K562 (cell line): ENCODE data around the gene P3H4. TPM values are rescaled to one million over a fixed set of nuclear protein-coding genes. Genes with fewer than 3 reads are reported as not detected.

ENCODE experiments used
- ATAC-seq: fragments of 200-7000 bp; cut with Tn5 transposase; 3 replicates; pipeline ENCODE4 v1.9.1; 2020; ENCODE audit warnings: moderate library complexity
- BruUV-seq: library from RNA; stranded (reverse); fragments of 400-500 nt; replicated peaks from 2 replicates; lab custom pipeline; 2021; lab: Mats Ljungman, UMichigan
- CTCF ChIA-PET: fragments of 300-600 bp; formaldehyde crosslinking; extraction: SDS; loops from one replicate; lab custom pipeline; 2021; ENCODE audit warnings: low intra/inter-chr PET ratio; lab: Yijun Ruan, JAX
- POLR2A ChIA-PET: fragments of 300-600, 350-650 bp; sonication (Branson Sonifier 250); formaldehyde crosslinking; extraction: SDS; loops from one replicate; lab custom pipeline; 2021; ENCODE audit warnings: antibody characterized with exemption, inconsistent platforms; lab: Yijun Ruan, JAX
- DNase-seq, 4 experiments: peaks; one replicate each; pipeline versions ENCODE4 v3.0.0 to v3.0.0-alpha.2; 2011 to 2018; ENCODE audit warnings: low spot score in 3 of 4, mixed read lengths in 3 of 4; ENCODE audit errors: extremely low read depth in 1 of 4
- FAIRE-seq: peaks from 2 replicates; lab custom pipeline; 2011; peaks lifted over from hg19 to GRCh38; lab: Jason Lieb, UNC
- H2AFZ ChIP-seq: 2 replicates; pipeline ENCODE4 v1.6.0; 2011; ENCODE audit warnings: low read depth, low read length, control low read depth, inconsistent platforms
- H3K27ac ChIP-seq: fragments of 200-600 bp; 3 replicates; pipeline ENCODE4 v1.8.0; 2011; ENCODE audit warnings: low read depth, mild to moderate bottlenecking, control low read depth, inconsistent platforms, low read length, moderate library complexity, mixed read lengths; ENCODE audit errors: extremely low read depth
- H3K27me3 ChIP-seq, 2 experiments: fragments of 300-600 bp in 1 of 2; 2 replicates in 1 of 2; 3 replicates in 1 of 2; pipeline versions ENCODE4 v1.6.0 to v1.8.0; 2011; ENCODE audit warnings: inconsistent platforms in 2 of 2, low read length in 2 of 2, mild to moderate bottlenecking in 1 of 2, mixed read lengths in 1 of 2, moderate library complexity in 1 of 2; ENCODE audit not compliant: control insufficient read depth in 2 of 2, insufficient read depth in 2 of 2
- H3K36me3 ChIP-seq: fragments of 300-600 bp; 3 replicates; pipeline ENCODE4 v1.8.0; 2011; ENCODE audit warnings: mild to moderate bottlenecking, low read length, inconsistent platforms; ENCODE audit not compliant: control insufficient read depth, insufficient read depth
- H3K4me1 ChIP-seq, 2 experiments: fragments of 200-600 bp in 1 of 2; replicated peaks in 1 of 2; 2 replicates in 1 of 2; 3 replicates in 1 of 2; pipeline versions ENCODE4 v1.5.1 to v1.8.0; 2011; ENCODE audit warnings: inconsistent platforms in 2 of 2, low read length in 2 of 2, mild to moderate bottlenecking in 1 of 2, mixed read lengths in 1 of 2, moderate library complexity in 1 of 2; ENCODE audit not compliant: control insufficient read depth in 2 of 2, insufficient read depth in 2 of 2
- H3K4me2 ChIP-seq: 2 replicates; pipeline ENCODE4 v1.6.1; 2011; ENCODE audit warnings: low read length, control low read depth, inconsistent platforms, mixed read lengths; ENCODE audit not compliant: insufficient read depth
- H3K4me3 ChIP-seq: fragments of 200-600 bp; sonication (generic), shearing (Covaris generic); 2 replicates; pipeline ENCODE4 v1.5.1; 2016; ENCODE audit warnings: control low read depth, inconsistent platforms
- H3K79me2 ChIP-seq: fragments of 200-600 bp; 3 replicates; pipeline ENCODE4 v1.8.0; 2011; ENCODE audit warnings: low read length, inconsistent platforms; ENCODE audit not compliant: control insufficient read depth, insufficient read depth
- H3K9ac ChIP-seq, 2 experiments: 2 replicates each; pipeline versions ENCODE4 v1.6.0 to v1.6.1; 2011; ENCODE audit warnings: low read depth in 2 of 2, low read length in 2 of 2, control low read depth in 1 of 2, inconsistent platforms in 1 of 2, mild to moderate bottlenecking in 1 of 2, mixed read lengths in 1 of 2; ENCODE audit not compliant: insufficient read depth in 1 of 2
- H3K9me1 ChIP-seq: one replicate; pipeline ENCODE4 v1.6.0; 2011; ENCODE audit warnings: inconsistent platforms, mild to moderate bottlenecking, low read length, moderate library complexity; ENCODE audit not compliant: control insufficient read depth, insufficient read depth
- H3K9me3 ChIP-seq: replicated peaks from 2 replicates; pipeline ENCODE4 v1.5.1; 2011; ENCODE audit warnings: low read depth, low read length, inconsistent platforms; ENCODE audit not compliant: control insufficient read depth, insufficient read depth
- H4K20me1 ChIP-seq: replicated peaks from 2 replicates; pipeline ENCODE4 v1.6.1; 2011; ENCODE audit warnings: low read length, inconsistent platforms, mixed read lengths; ENCODE audit not compliant: control insufficient read depth, insufficient read depth
- DPF2 ChIP-seq: fragments of 450-650 bp; IDR thresholded peaks from 2 replicates; pipeline ENCODE4 v1.6.1; 2016
- ILF3 ChIP-seq: fragments of 450-650 bp; IDR thresholded peaks from 2 replicates; pipeline ENCODE4 v1.6.1; 2018; ENCODE audit warnings: antibody characterized with exemption, mild to moderate bottlenecking, moderate library complexity, borderline replicate concordance
- KDM1A ChIP-seq, 2 experiments: fragments of 450-650 bp; IDR thresholded peaks; 2 replicates each; pipeline ENCODE4 v1.6.1; 2016; ENCODE audit warnings: mild to moderate bottlenecking in 2 of 2
- MAFF ChIP-seq: IDR thresholded peaks from 2 replicates; pipeline ENCODE4 v1.6.1; 2012; ENCODE audit warnings: low read length, improper control_type of control experiment
- MYNN ChIP-seq, 2 experiments: sonication (generic); formaldehyde crosslinking in 1 of 2; IDR thresholded peaks; 2 replicates each; pipeline versions ENCODE4 v1.5.0 to v1.6.1; 2016 to 2020; ENCODE audit warnings: antibody characterized with exemption in 1 of 2, missing genetic modification reagents in 1 of 2
- PHB ChIP-seq: fragments of 250-450 bp; sonication (Bioruptor Pico); IDR thresholded peaks from 2 replicates; pipeline ENCODE4 v1.5.0; 2021
- RBM17 ChIP-seq: fragments of 200-400 bp; formaldehyde crosslinking; IDR thresholded peaks from 2 replicates; pipeline ENCODE4 v1.6.1; 2017; ENCODE audit warnings: low read depth, mild to moderate bottlenecking, low read length, borderline replicate concordance
- SIN3B ChIP-seq: fragments of 450-650 bp; IDR thresholded peaks from 2 replicates; pipeline ENCODE4 v1.6.1; 2017; ENCODE audit warnings: low read depth, mild to moderate bottlenecking, moderate library complexity
- SMARCA4 ChIP-seq: fragments of 450-650 bp; IDR thresholded peaks from 2 replicates; pipeline ENCODE4 v1.6.1; 2016
- SMARCE1 ChIP-seq: fragments of 450-650 bp; IDR thresholded peaks from 2 replicates; pipeline ENCODE4 v1.7.1; 2016; ENCODE audit warnings: mild to moderate bottlenecking
- TBL1XR1 ChIP-seq, 2 experiments: IDR thresholded peaks; 2 replicates each; pipeline ENCODE4 v1.6.1; 2012; ENCODE audit warnings: improper control_type of control experiment in 2 of 2, low read length in 2 of 2, mild to moderate bottlenecking in 1 of 2
- TGIF2 ChIP-seq: sonication (generic); formaldehyde crosslinking; IDR thresholded peaks from 2 replicates; pipeline ENCODE4 v1.8.1; 2022; ENCODE audit warnings: mild to moderate bottlenecking, missing genetic modification reagents, moderate library complexity
- ZBTB1 ChIP-seq: sonication (generic); formaldehyde crosslinking; IDR thresholded peaks from 2 replicates; pipeline ENCODE4 v1.8.1; 2023; ENCODE audit warnings: missing genetic modification reagents, low read depth, mild to moderate bottlenecking, borderline replicate concordance
- ZEB2 ChIP-seq: fragments of 450-650 bp; IDR thresholded peaks from 2 replicates; pipeline ENCODE4 v1.6.1; 2016
- ZNF75A ChIP-seq: fragments of 450-650 bp; formaldehyde crosslinking; IDR thresholded peaks from 2 replicates; pipeline ENCODE4 v1.4.0; 2020; ENCODE audit warnings: mild to moderate bottlenecking
- WGBS: fragments of 100-300 bp; shearing (Covaris generic); methylation state at CpG from one replicate; pipeline ENCODE4 v1.1.6; 2016; ENCODE audit warnings: low coverage, mixed read lengths; ENCODE audit not compliant: insufficient coverage; ENCODE audit errors: missing lambda C conversion rate; 5-methylcytosine and 5-hydroxymethylcytosine counted together
- in situ Hi-C: fragments of 300-500 bp; cut with MboI; formaldehyde crosslinking; loops from 4 replicates; pipeline ENCODE4 v1.15.0; 2018; ENCODE audit warnings: inconsistent platforms, mixed read lengths
- intact Hi-C: fragments of 100-400 bp; cut with micrococcal nuclease; formaldehyde crosslinking; loops from 2 replicates; pipeline ENCODE4 v1.14.2; 2022
- polyA plus RNA-seq, 8 experiments: library from polyadenylated mRNA; depleted of rRNA in 4 of 8; stranded (reverse) in 5 of 8; unstranded in 3 of 8; fragments of >200 nt; fragmentation: Nextera tagmentation in 2 of 8; fragmentation: Illumina TruSeq in 1 of 8; extraction: Ambion mirVana in 2 of 8; extraction: Trizol in 1 of 8; gene quantifications; 2 replicates each; pipeline versions ENCODE4 v1.2.1 to v1.2.3, GENCODE V29; 2011 to 2014; ENCODE audit warnings: inconsistent platforms in 1 of 8, missing spikeins in 1 of 8
- total RNA-seq, 7 experiments: library from RNA; depleted of rRNA in 6 of 7; stranded (reverse); fragments of >200 nt in 6 of 7; fragmentation: Illumina TruSeq in 2 of 7; extraction: Trizol in 2 of 7; gene quantifications; 2 replicates each; pipeline versions ENCODE4 v1.2.1 to v1.2.3, GENCODE V29; 2011 to 2021; ENCODE audit warnings: low replicate concordance in 1 of 7
- TF ChIP-seq, protein P1 (sequence below), 2 experiments: fragments of 450-650 bp in 1 of 2; sonication (generic) in 1 of 2; formaldehyde crosslinking in 1 of 2; IDR thresholded peaks in 1 of 2; conservative IDR thresholded peaks in 1 of 2; 2 replicates each; pipeline versions ENCODE4 v1.6.1 to v1.8.1; 2016 to 2023; ENCODE audit warnings: mild to moderate bottlenecking in 2 of 2, moderate library complexity in 2 of 2, inconsistent platforms in 1 of 2, missing genetic modification reagents in 1 of 2
- TF ChIP-seq, protein P2 (sequence below): fragments of 250-450 bp; sonication (Bioruptor Pico); IDR thresholded peaks from 2 replicates; pipeline ENCODE4 v1.4.0; 2020
- TF ChIP-seq, protein P3 (sequence below): sonication (generic); formaldehyde crosslinking; IDR thresholded peaks from 2 replicates; pipeline ENCODE4 v1.8.0; 2022; ENCODE audit warnings: mild to moderate bottlenecking, missing genetic modification reagents, borderline replicate concordance

Gene P3H4
- total and polyA plus RNA-seq, 9 of the 15 experiments (the other 6 are each of a cell fraction or from before 2014, with no cell fraction given): 0.10 to 3.7 (median 1.0) TPM

DNA sequence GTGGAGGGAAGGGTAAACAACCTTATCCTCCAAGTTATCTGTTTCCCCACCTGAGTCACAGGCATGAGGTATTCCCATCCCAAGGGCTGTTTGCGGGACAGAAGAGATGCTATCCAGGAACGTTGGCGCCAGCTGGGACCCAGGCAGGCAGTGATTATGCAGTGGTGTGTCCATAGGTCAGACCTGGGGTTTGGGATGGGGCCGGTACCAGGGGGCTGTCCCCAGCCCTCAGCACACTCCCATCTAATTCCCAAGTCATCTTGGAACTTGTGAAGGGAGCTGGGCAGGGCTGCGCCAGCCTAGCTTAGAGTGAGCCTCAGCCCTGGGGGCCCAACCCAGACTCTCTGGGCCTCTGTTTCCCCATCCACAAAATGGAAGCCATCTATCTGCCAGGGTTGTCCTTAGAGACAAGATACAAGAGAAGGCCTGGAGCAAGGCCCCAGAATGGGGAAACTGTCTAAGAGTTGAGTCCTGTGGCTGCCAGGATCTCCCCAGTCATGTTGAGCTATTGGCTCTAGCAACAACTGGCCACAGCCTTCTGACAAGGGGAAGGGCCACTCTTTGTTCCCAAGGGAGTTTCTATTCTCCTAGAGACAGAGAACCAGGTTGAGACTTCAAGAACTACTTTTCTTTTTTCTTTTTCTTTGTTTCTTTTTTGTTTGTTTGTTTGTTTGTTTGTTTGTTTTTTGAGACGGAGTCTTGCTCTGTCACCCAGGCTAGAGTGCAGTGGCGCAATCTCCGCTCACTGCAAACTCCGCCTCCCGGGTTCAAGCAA lies 15.4 kb downstream of the P3H4 start:
- POLR2A ChIA-PET: interaction anchor here (0.6 to 4.3 kb wide), 6 partner anchors 10 to 107 kb away, joined by 3 to 17 read pairs (median 4); partner anchors contain the start of genes EIF1 and JUP
- Histone ChIP-seq H3K4me2 (peak overlapping the region; percentile 16; the same call in 1 of the 2 replicates), H2AFZ (0 out of 2 replicates have a peak overlapping the region, but pooled peaks have one; percentile 48), H3K9me1 (no peaks in the 10 kb centered on the region), H3K9ac (peak overlapping the region in 1 of 2 experiments; percentile 80; a peak in 2 of 4 replicates), H3K4me3 (no peak overlapping the region), H3K79me2 (no peaks in the 10 kb centered on the region), H3K27me3 (no peaks in the 10 kb centered on the region), H4K20me1 (no peaks in the 10 kb centered on the region), H3K36me3 (no peaks in the 10 kb centered on the region), H3K4me1 (peaks cover 51 to 62% of the 10 kb centered on the region in 2 experiments), H3K27ac (no peak overlapping the region), H3K9me3 (no peaks in the 10 kb centered on the region)
- WGBS: 46% methylated on average over 9 of the region's 10 CpGs
- no TSS peak for BruUV-seq
- DNase-seq: peak in 2 of 4 experiments; percentile 28 to 42
- FAIRE-seq: no peak
- CTCF ChIA-PET: no interaction called here
- in situ Hi-C loops (no loop called here), intact Hi-C loops (no loop called here)
- no peak for ATAC-seq
- TF ChIP-seq DPF2 (peak; percentile 22; the same call in 1 of the 2 replicates), TGIF2 (CRISPR knock-in tag) (no peak), MYNN (IDR thresholded peaks at IDR 0.05) (no peak), MYNN (CRISPR knock-in tag; IDR thresholded peaks at IDR 0.05) (no peak), RBM17 (no peak), KDM1A (IDR thresholded peaks at IDR 0.05) (peak; percentile 39; a peak in 1 of 4 replicates), SMARCA4 (0 out of 2 replicates have a peak, but pooled peaks have one; percentile 31), SMARCE1 (0 out of 2 replicates have a peak, but pooled peaks have one; percentile 47), PHB (CRISPR knock-in tag) (no peak), MAFF (no peak), ZEB2 (peak; percentile 58; the same call in 1 of the 2 replicates), ZNF75A (CRISPR knock-in tag) (no peak), TBL1XR1 (IDR thresholded peaks at IDR 0.05; ENCODE audit: low read length in 2 of 2) (no peak), ILF3 (no peak), SIN3B (no peak), ZBTB1 (CRISPR knock-in tag) (no peak)
- TF ChIP-seq, protein P1, sequence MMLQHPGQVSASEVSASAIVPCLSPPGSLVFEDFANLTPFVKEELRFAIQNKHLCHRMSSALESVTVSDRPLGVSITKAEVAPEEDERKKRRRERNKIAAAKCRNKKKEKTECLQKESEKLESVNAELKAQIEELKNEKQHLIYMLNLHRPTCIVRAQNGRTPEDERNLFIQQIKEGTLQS (IDR thresholded peaks at IDR 0.05): no peak
- TF ChIP-seq, protein P1 (CRISPR knock-in tag; conservative IDR thresholded peaks at IDR 0.05): no peak
- TF ChIP-seq, protein P2, sequence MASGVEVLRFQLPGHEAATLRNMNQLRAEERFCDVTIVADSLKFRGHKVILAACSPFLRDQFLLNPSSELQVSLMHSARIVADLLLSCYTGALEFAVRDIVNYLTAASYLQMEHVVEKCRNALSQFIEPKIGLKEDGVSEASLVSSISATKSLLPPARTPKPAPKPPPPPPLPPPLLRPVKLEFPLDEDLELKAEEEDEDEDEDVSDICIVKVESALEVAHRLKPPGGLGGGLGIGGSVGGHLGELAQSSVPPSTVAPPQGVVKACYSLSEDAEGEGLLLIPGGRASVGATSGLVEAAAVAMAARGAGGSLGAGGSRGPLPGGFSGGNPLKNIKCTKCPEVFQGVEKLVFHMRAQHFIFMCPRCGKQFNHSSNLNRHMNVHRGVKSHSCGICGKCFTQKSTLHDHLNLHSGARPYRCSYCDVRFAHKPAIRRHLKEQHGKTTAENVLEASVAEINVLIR (CRISPR knock-in tag): no peak
- TF ChIP-seq, protein P3, sequence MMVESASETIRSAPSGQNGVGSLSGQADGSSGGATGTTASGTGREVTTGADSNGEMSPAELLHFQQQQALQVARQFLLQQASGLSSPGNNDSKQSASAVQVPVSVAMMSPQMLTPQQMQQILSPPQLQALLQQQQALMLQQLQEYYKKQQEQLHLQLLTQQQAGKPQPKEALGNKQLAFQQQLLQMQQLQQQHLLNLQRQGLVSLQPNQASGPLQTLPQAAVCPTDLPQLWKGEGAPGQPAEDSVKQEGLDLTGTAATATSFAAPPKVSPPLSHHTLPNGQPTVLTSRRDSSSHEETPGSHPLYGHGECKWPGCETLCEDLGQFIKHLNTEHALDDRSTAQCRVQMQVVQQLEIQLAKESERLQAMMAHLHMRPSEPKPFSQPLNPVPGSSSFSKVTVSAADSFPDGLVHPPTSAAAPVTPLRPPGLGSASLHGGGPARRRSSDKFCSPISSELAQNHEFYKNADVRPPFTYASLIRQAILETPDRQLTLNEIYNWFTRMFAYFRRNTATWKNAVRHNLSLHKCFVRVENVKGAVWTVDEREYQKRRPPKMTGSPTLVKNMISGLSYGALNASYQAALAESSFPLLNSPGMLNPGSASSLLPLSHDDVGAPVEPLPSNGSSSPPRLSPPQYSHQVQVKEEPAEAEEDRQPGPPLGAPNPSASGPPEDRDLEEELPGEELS (CRISPR knock-in tag): no peak
